Spinal cord (tissue), 10 donors: ENCODE results near the gene RIMBP3B. TPM values are rescaled to one million over a fixed set of nuclear protein-coding genes. Genes with fewer than 3 reads are reported as not detected.
"Not testable (repeated sequence)": the region's sequence is repeated elsewhere in the genome, so short reads cannot be mapped to it uniquely, and the experiment has no call there.

Source experiments
- DNase-seq, 6 donors: peaks; one replicate each; pipeline versions ENCODE4 v3.0.0 to v3.0.0-alpha.2; 2013 to 2015; ENCODE audit warnings: low spot score in 6 of 6, low read depth in 4 of 6
- H3K27ac ChIP-seq: one replicate; pipeline ENCODE4 v1.5.1; 2013; ENCODE audit warnings: low read depth, low read length, control low read depth
- H3K27me3 ChIP-seq: one replicate; pipeline ENCODE4 v1.6.1; 2013; ENCODE audit warnings: low read length; ENCODE audit not compliant: control insufficient read depth, insufficient read depth
- H3K36me3 ChIP-seq: one replicate; pipeline ENCODE4 v1.6.1; 2013; ENCODE audit warnings: low read length; ENCODE audit not compliant: control insufficient read depth, insufficient read depth
- H3K4me1 ChIP-seq: one replicate; pipeline ENCODE4 v1.6.1; 2013; ENCODE audit warnings: low read length; ENCODE audit not compliant: control insufficient read depth, insufficient read depth
- H3K4me3 ChIP-seq: one replicate; pipeline ENCODE4 v1.5.1; 2013; ENCODE audit warnings: low read depth, low read length, control low read depth
- H3K9me3 ChIP-seq: one replicate; pipeline ENCODE4 v1.6.1; 2013; ENCODE audit warnings: low read length; ENCODE audit not compliant: control insufficient read depth, insufficient read depth
- WGBS: methylation state at CpG from one replicate; pipeline ENCODE4 v1.1.5; 2013; ENCODE audit warnings: missing lambda C conversion rate; ENCODE audit not compliant: insufficient coverage; 5-methylcytosine and 5-hydroxymethylcytosine counted together
- long read RNA-seq, 4 donors: transcript quantifications; one replicate each; lab custom pipeline, GENCODE V29; 2026
- polyA plus RNA-seq, 2 donors: library from polyadenylated mRNA; unstranded; fragments of 120-200 nt; gene quantifications; one replicate each; pipeline ENCODE4 v1.2.1, GENCODE V29; 2013; ENCODE audit not compliant: insufficient read length in 2 of 2
- total RNA-seq, 2 donors: library from RNA; depleted of rRNA in 1 of 2; stranded (reverse); fragments of 120-200 nt in 1 of 2; fragments of >200 nt in 1 of 2; gene quantifications; one replicate each; pipeline versions ENCODE4 v1.2.3 to v1.2.4, GENCODE V29; 2013 to 2014
- donor health status: healthy.

RIMBP3B gene
- total RNA-seq (under 1 TPM; 0.22 to 0.40 TPM), polyA plus RNA-seq (not detected)
- long read RNA-seq, donor 1, full-length matches to known transcripts = 1 of 1 reads
- long read RNA-seq, donor 1, partial matches to known transcripts = 0 of 1 reads
- long read RNA-seq, donor 1, other reads (novel, unspliced or antisense) = 0 of 1 reads
- long read RNA-seq, donor 2 = 0 reads
- long read RNA-seq, donor 3, full-length matches to known transcripts = 2 of 2 reads
- long read RNA-seq, donor 3, partial matches to known transcripts = 0 of 2 reads
- long read RNA-seq, donor 3, other reads (novel, unspliced or antisense) = 0 of 2 reads
- long read RNA-seq, donor 4 = 0 reads

DNA sequence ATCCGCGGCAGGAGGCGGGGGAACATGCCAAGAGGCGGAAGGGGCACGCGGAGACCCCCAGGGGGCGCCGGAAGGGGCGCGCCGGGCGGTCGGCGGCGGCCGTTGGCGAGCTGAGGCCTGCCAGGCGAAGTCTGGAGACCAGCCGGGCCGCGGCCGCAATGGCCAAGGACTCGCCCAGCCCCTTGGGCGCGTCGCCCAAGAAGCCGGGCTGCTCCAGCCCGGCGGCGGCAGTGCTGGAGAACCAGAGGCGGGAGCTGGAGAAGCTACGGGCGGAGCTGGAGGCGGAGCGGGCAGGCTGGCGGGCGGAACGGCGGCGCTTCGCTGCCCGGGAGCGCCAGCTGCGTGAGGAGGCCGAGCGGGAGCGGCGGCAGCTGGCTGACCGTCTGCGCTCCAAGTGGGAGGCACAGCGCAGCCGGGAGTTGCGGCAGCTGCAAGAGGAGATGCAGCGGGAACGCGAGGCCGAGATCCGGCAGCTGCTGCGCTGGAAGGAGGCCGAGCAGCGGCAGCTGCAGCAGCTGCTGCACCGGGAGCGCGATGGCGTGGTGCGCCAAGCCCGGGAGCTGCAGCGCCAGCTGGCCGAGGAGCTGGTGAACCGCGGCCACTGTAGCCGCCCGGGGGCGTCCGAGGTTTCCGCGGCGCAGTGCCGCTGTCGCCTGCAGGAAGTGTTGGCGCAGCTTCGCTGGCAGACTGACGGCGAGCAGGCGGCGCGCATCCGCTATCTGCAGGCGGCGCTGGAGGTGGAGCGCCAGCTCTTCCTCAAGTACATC is at the start of gene RIMBP3B:
Gene RIMBP3B, plus strand, starts transcription at position 51 of the 767 bp plus-strand sequence. Its CDS starts 108 bp downstream, at position 159.
- not testable (repeated sequence) for H3K4me3 ChIP-seq, H3K36me3 ChIP-seq, H3K9me3 ChIP-seq, H3K4me1 ChIP-seq, H3K27ac ChIP-seq, DNase-seq, H3K27me3 ChIP-seq
- no CpG with 5 or more reads among the region's 91 CpGs for WGBS

DNA sequence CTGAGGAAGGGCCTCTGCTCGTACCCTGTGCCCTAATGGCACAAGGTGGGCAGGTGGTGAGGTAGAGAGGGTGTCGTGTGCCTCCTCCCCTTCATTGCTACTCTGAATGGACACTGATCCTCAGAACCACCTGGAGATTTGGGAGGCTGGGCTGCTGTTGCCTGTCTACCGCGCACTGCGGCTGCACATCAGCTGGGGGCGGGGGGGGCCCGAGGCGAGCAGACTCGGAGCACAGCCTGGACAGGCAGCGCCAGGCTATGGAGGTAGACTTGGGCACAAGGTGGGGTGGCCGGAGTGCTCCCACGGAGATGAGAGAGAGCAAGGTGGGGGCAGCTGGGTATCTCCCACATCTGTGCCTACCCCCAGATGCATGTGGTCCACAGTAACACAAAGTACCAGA is 26.0 kb upstream of the RIMBP3B start:
- not testable (repeated sequence) for H3K27me3 ChIP-seq, DNase-seq, H3K27ac ChIP-seq, H3K36me3 ChIP-seq, H3K4me3 ChIP-seq, H3K4me1 ChIP-seq, H3K9me3 ChIP-seq
- no CpG with 5 or more reads among the region's 12 CpGs for whole genome bisulfite sequencing

- not testable (repeated sequence) for H3K4me3 ChIP-seq, H3K9me3 ChIP-seq, H3K36me3 ChIP-seq, H3K4me1 ChIP-seq, H3K27me3 ChIP-seq, H3K27ac ChIP-seq
- no CpG with 5 or more reads among the region's 59 CpGs for WGBS
- peak in 1 of 6 donors; percentile 1 for DNase-seq
These were observed 23.0 kb upstream of the RIMBP3B start for GRCh38 chr22:21360525-21360924.

DNA sequence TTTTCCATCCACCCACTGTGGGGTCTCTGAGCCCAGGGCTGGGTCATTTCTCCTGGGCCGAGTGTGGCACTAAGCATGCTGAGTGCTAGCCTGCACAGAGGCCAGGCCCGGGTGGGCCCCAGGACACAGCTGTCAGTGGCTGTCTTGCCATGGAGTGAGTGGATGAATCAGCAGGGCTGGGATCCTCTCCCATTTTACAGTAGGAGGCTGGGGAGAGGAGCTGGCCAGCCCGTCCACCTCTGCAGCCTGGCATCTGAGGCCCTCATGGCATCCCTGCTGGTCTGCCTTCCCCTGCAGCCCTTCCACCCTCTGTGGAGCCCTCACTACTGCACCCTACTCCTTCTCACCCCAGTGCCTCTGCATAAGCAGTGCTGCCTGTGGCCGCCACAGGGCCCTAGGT is 21.1 kb upstream of the RIMBP3B start:
- not testable (repeated sequence) for H3K27me3 ChIP-seq, H3K9me3 ChIP-seq, H3K4me3 ChIP-seq, DNase-seq, H3K27ac ChIP-seq, H3K4me1 ChIP-seq, H3K36me3 ChIP-seq
- no CpG with 5 or more reads among the region's 4 CpGs for WGBS

GRCh38 chr22:21363061-21363460 is 20.5 kb upstream of the RIMBP3B start:
- DNase-seq, H3K4me3 ChIP-seq, H3K27me3 ChIP-seq, H3K9me3 ChIP-seq, H3K36me3 ChIP-seq, H3K27ac ChIP-seq, H3K4me1 ChIP-seq: not testable (repeated sequence)
- no CpG with 5 or more reads among the region's 5 CpGs for WGBS

- H3K4me3 ChIP-seq, DNase-seq, H3K9me3 ChIP-seq, H3K27me3 ChIP-seq, H3K4me1 ChIP-seq, H3K36me3 ChIP-seq, H3K27ac ChIP-seq: not testable (repeated sequence)
- no CpG with 5 or more reads among the region's 11 CpGs for WGBS
These were observed 19.7 kb upstream of the RIMBP3B start for GRCh38 chr22:21363803-21364202.

- not testable (repeated sequence) for H3K36me3 ChIP-seq, H3K27me3 ChIP-seq, H3K27ac ChIP-seq, DNase-seq, H3K4me3 ChIP-seq, H3K9me3 ChIP-seq, H3K4me1 ChIP-seq
- 33% methylated on average over 3 of the region's 11 CpGs for WGBS
These were observed 19.2 kb upstream of the RIMBP3B start for GRCh38 chr22:21364362-21364761.

- H3K4me3 ChIP-seq, H3K27ac ChIP-seq, H3K4me1 ChIP-seq, H3K27me3 ChIP-seq, DNase-seq, H3K36me3 ChIP-seq, H3K9me3 ChIP-seq: not testable (repeated sequence)
- WGBS = no CpG with 5 or more reads among the region's 4 CpGs
These were observed 18.2 kb upstream of the RIMBP3B start for GRCh38 chr22:21365337-21365736.

GRCh38 chr22:21368603-21369310 is 14.8 kb upstream of the RIMBP3B start:
- DNase-seq, H3K4me3 ChIP-seq, H3K4me1 ChIP-seq, H3K27ac ChIP-seq, H3K27me3 ChIP-seq, H3K36me3 ChIP-seq, H3K9me3 ChIP-seq: not testable (repeated sequence)
- WGBS = 96% methylated on average over 3 of the region's 12 CpGs
